GM23248 (cell line): ENCODE results near the gene B3GALT5.

Experiments used
- EZH2 ChIP-seq: fragments of 200-600 bp; sonication (generic); IDR thresholded peaks from 2 replicates; pipeline ENCODE4 v1.6.1; 2018; ENCODE audit warnings: antibody characterized with exemption, mild to moderate bottlenecking; ENCODE audit not compliant: insufficient read depth, poor library complexity, severe bottlenecking
- EZH2phosphoT487 ChIP-seq: fragments of 200-600 bp; sonication (generic); IDR thresholded peaks from 2 replicates; pipeline ENCODE4 v1.6.1; 2018; ENCODE audit warnings: antibody characterized with exemption, moderate library complexity, mild to moderate bottlenecking, low read depth; ENCODE audit not compliant: insufficient read depth

- TF ChIP-seq EZH2phosphoT487: no peak
- no peak for TF ChIP-seq EZH2
Observed at GRCh38 chr21:39710866-39711265, 98.1 kb downstream of the B3GALT5 start.
